Tibial nerve (tissue), 4 donors: Measurements from ENCODE around the gene NTM.

Experiments used
- CTCF ChIP-seq, 5 experiments: fragments of 200-600 bp in 3 of 5; fragments of 450-650 bp in 2 of 5; sonication (generic) in 3 of 5; IDR thresholded peaks; one replicate each; pipeline ENCODE4 v1.5.1; 2016 to 2019; ENCODE audit warnings: antibody characterized with exemption in 5 of 5, mild to moderate bottlenecking in 3 of 5, moderate library complexity in 2 of 5
- EP300 ChIP-seq, 2 donors: sonication (generic); formaldehyde crosslinking; IDR thresholded peaks; one replicate each; pipeline ENCODE4 v1.6.1; 2017; ENCODE audit warnings: antibody characterized with exemption in 2 of 2, mild to moderate bottlenecking in 1 of 2
- POLR2A ChIP-seq, 2 donors: fragments of 450-650 bp; IDR thresholded peaks; one replicate each; pipeline ENCODE4 v1.6.1; 2017; ENCODE audit warnings: antibody characterized with exemption in 2 of 2, mild to moderate bottlenecking in 2 of 2, moderate library complexity in 2 of 2

- no peak for TF ChIP-seq CTCF (IDR thresholded peaks at IDR 0.05)
- no peak for TF ChIP-seq POLR2A (IDR thresholded peaks at IDR 0.05)
- no peak for TF ChIP-seq EP300 (IDR thresholded peaks at IDR 0.05)
These were observed 553.6 kb downstream of the NTM start for GRCh38 chr11:131924001-131924400.
